Tongue (tissue), 2 donors: ENCODE results near the gene CEND1. TPM values are rescaled to one million over a fixed set of nuclear protein-coding genes. Genes with fewer than 3 reads are reported as not detected.

Source experiments
- DNase-seq: peaks from one replicate; pipeline ENCODE4 v3.0.0-alpha.2; 2015
- total RNA-seq: library from RNA; depleted of rRNA; stranded (reverse); fragments of >200 nt; gene quantifications from one replicate; pipeline ENCODE4 v1.2.3, GENCODE V29; 2014

The CEND1 gene
- total RNA-seq, 1 donor from 2014 or later = not detected

DNA sequence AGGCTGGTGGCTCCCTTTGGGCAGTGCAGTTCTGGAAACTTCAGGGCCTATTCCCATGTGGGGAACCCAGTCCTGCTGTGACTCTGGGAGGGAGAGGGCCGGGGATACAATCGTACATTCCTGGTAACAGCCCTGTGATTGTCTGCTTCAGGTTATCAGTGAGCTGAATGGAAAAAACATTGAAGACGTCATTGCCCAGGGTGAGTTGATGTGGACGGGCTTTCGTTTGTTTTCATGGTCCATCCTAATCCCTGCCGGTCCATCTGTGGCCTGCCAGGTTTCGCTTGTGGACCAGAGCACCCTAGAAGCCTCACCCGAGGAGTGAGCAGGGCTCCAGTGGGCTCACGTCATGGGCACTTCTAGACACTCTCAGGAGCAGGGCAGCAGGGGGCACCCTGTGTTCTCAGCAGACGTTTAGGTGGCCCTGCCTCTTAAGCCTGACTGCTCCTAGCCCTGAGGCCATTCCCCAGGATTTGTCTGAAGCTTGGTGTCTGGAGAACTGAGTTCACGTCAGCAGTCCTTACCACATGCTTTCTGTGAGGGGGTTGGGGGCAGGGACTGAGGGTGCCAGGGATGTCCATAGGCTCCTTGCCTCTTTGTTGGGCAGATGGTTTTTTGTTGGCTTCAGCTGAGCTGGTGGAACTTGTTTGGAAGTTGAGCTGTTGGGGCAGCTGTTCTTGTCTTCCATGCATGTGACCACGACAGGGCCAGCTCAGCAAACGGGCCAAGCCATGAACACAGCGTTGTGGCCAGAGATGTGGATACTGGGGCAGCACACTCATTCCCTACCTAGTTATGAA is 21.8 kb upstream of the CEND1 start:
- no peak for DNase-seq

DNA sequence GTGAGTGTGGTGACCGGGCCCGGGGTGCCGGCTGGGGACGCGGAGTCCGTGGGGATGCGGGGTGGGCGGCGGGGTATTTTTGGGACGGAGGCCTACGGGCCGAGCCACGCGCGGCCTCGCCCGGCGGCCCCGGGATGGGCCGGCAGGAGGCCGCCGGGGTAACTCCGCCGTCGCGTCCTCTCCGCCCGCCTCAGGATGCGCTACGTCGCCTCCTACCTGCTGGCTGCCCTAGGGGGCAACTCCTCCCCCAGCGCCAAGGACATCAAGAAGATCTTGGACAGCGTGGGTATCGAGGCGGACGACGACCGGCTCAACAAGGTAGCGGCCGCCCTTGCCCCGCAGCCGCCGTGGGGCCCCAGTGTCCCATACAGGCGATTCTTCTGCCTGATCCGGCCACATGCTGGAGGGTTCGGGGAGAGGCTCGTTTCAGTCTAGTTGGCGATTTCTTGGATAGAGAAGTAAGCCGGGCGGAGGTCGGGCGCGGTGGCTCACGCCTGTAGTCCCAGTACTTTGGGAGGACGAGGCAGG is 20.2 kb upstream of the CEND1 start:
- DNase-seq = no peak

DNA sequence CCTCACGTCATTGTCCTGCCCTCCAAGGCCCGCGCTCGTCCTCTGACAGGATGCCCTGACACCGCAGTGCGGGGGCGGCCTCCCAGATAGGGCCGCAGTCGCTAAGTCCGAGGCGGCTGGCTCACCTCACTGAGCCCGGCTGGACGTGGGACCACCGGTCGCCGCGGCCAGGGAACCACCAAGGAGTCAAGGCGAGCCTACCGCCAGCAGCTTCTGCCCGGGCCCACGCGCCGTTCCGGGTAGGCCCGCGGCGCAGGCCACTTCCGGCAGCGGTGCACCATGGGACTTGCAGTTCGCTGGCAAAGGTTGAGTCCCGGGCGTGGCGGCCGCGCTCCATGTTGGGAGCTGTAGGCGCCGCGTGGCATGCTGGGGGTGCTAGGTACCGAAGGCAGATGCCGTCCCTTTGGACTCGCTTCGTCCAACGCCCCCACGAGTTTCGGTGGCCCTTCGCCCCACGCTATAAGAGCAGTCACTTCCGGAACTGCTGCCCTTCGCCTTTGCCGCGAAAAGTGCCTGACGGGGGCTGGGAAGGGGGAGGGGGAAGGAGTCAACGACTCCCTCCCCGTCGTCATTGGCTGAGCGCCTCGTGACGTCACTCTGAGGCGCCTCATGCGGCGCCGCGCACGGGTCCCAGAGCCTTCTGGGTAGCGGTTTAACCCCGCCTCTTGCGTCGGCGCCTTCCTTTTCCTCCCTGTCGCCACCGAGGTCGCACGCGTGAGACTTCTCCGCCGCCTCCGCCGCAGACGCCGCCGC is 19.6 kb upstream of the CEND1 start, which contains the start of gene RPLP2:
Gene RPLP2 (plus strand): TSS at position 681 of the 753 bp plus-strand sequence. CDS start 268 bp downstream, outside the sequence.
- peak; percentile 99 for DNase-seq

DNA sequence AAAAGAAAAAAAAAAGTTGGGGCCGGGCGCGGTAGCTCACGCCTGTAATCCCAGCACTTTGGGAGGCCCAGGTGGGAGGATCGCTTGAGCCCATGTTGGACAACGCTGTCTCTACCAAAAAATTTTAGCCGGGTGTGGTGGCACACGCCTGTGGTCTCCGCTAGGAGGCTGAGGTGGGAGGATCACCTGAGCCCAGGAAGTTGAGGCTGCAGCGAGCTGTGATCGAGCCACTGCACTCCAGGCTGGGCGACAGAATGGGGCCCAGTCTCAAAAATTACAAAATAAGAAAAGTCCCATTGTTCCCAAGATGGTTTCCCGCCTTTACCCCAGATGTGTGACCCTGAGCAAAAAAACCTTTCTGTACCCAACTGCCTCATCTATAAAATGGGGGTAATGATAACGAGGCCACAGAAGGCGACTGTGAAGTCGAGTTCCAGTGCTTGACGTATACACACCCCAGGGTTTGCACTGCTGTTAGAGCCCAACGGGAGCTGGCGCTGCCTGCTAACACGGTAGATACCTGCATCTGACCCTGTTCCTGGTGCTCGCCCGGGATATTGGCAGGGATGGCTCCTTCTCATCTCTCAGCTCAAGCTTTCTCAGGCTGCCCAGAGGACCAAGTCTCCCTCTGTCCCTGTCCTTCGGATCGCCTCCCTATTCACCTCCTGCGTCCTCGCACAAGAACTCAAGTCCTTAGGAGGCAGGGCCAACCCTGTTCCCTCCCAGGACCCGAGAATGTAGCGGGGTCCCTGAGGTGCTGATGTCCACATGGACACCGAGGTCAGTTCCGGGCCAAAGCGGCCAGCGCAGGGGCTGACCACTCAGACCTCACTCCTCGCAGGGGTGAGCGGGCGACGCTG is 18.8 kb upstream of the CEND1 start:
- no peak for DNase-seq

DNA sequence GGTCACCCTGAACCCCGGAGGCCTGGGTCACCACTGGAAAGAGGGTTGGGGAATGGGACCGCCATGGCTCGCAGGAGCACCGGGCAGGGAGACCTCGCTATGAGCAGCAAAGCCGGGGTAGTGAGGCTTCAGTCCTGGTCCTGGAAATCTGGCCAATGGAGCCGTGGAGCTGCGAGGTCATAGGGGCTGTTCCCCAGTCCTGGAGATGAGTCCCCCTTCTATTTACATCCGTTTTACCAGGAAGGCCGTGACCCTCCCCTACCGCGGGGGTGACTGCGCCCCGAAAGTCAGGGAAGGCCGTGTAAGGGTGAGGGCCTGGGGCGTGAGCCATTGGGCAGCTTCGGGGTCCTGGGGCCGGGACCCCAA is 14.7 kb upstream of the CEND1 start:
- no peak for DNase-seq

DNA sequence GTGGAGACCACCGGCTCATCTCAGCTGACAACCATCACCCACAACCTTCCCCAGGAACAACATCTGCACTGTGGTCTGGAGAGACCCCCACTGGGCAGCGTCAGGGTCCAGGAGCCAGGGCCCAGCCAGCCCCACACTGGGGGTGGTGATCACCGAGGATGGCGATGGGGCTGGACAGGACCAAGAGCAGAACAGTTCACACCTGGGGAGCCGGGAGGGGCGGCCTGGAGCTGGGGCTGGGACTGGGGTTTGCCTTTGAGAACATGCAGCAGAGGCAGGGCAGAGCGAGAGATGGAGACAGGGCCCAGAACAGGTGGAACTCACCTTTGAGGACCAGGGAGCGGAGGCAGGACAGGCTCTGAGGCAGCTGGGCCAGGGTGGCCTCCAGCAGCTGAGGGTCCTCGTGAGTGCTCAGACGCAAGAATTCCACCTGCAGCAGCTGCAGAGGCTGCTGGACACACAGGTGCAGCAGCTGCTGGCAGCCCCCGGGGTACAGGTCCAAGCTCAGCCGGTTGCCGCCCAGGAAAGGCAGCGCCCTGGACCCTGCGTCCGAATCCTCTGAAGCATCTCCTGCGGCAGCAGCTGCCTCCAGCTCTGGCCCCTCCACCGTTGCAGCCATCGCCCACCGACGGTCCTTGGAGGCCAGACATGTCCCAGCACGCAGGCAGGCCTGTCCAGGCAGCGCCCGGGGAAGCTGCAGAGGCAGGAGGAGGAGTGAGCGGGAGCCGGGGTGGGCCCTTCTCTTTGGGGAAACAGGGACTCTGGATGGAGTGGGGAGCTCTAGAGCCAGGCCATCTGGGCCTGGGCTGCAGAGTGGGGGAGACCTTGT is 14.1 kb upstream of the CEND1 start:
- DNase-seq = peak; percentile 53

DNA sequence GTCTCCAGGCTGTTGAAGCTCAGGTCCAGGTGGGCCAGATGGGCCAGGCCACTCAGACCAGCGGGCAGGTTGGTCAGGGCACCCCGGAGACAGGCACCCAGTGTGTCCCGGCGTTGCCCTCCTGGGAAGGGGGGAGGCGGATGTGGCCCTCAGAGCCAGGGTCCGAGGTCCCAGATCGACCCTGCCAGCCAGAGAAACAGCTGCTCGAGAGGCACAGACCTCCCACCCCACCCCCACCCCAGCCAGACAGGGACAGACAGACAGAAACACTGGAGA is 13.5 kb upstream of the CEND1 start:
- no peak for DNase-seq

DNA sequence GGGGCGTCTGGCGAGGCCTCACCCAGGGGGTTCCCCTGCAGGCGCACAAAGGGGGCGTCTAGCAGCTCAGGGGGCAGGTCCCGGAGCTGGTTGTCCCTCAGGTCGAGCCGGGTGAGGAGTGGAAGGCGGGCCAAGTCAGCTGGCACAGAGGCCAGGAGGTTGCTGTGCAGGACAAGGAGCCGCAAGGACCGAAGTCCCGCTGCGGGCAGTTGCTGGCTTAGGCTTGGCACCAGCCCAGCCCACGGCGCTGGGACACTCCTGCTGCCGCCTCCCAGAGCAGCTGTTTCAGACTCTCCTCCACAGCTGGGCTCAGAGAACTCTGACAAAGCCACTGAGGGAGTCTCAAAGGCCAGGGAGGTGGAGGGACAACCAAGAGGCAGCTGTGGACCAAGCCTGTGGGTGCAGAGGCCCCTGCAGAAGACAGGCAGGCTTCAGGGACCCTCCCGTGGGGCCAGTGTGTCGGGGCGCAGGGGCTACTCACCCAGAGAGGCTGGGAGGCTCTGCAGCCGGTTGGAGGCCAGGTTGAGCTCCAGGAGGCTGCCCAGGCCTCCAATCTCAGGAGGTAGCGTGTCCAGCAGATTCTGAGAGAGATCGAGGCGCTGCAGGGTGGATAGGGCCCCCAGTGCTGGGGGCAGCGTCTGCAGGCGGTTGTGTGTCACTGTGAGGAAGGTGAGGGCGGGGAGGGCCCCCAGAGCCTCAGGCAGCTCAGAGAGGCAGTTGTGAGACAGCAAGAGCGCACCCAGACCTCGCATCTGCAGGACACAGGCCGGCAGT is 13.0 kb upstream of the CEND1 start:
- no peak for DNase-seq

DNA sequence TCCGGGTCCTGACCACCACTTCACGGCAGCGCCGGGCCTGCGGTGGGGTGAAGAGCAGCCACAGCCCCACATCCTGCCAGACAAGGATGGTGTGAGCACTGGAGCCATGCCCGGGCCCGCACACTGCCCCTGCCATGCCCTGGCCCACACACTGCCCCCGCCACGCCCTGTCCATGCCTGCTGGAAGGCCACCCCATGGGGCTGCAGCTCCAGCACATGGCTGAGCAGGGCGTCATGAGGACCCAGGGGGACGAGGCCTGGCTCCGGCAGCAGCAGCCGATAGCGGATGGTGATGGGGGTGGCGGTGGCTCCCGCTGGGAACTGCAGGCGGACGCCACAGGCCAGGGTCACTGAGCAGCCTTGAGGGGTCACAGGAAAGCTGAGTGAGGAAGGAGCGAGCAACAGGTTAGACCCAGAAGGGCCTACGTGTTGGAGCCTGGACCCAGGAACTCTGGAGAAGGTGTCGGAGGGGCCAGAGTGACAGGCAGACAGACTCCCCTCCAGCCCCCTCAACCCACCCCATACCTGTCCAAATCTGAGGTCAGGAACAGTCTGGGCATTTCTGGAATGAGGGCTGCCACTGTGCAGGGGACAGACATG is 12.2 kb upstream of the CEND1 start:
- no peak for DNase-seq

DNA sequence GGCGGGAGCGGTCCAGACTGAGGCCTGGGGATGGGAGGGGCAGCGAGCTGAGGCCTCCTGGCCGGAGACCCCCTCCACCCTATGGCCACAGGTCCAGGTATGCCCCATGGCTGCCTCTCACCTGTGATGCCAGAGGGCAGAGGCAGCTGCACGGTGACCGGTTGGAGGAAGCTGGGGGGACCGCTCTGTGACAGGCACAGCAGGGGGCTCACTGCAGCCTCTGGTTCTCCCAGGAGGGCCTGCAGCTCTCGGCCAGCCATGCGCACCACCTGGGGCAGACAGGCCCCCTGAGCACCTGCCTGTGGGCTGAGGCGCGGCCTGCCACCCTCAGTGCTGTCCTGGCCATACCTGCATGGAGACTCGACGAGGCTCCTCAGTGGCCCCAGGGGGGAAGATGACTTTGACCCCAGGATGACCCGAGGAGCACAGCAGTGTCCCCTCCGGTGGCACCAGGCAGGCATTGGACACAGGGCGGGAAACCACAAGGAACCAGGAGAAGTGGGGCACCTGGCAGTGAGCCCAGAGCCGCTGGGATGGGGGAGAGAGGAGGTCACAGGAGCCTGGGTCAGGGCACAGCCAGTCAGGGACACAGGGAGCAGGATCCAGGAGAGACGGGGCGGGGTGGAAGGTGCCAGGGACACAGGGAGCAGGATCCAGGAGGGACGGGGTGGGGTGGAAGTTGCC is 11.3 kb upstream of the CEND1 start:
- DNase-seq = no peak

DNA sequence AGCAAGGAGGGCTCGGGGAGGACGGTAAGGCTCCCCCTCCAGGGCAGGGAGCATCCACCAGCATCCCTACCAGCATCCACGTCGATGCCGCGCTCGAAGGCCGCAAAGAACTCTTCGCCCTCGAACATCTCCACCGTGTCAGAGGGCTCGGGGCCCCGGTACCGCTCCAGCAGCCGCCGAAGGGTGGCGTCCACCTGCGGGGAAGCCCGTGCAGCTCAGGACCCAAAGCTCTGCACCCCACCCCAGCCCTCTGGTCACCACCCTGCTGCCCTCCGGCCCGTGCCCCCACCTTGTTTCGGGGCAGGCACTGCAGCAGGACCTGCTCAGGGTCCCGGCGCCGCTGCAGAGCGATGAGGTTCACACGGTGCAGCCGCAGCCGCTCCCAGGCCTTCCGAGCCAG is 10.6 kb upstream of the CEND1 start:
- no peak for DNase-seq

DNA sequence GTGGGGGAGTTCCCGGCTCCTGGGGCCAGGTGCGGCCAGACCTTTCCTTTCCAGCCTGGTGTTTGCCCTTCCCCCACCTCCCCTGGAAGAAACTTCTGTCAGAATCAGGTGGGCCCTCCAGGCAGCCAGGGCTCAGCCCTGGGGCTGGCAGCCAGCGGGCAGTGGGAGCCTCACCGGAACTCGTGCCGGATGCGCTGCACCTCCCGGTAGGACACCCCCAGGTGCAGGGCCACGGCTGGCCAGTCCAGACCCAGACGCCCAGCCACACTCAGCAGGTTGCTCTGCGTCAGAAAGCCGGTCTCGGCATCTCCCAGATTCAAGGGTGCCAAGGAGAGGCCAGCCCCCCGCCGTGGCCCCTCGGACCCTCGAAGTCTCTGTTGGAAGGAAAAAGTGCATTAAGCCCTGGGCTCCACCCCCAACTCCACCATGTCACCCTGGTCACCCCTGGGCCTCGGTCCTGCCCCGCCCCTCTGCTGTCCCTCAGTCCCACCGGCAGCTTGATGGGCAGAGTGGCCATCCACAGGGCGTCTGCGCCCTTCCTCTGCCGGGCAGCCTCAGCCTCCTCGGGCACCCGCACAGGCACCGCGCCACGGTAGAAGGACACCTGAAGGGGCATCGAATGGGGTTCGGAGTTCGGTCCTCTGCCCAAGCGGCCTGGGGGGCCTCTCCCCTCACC is 9.9 kb upstream of the CEND1 start:
- DNase-seq = no peak

DNA sequence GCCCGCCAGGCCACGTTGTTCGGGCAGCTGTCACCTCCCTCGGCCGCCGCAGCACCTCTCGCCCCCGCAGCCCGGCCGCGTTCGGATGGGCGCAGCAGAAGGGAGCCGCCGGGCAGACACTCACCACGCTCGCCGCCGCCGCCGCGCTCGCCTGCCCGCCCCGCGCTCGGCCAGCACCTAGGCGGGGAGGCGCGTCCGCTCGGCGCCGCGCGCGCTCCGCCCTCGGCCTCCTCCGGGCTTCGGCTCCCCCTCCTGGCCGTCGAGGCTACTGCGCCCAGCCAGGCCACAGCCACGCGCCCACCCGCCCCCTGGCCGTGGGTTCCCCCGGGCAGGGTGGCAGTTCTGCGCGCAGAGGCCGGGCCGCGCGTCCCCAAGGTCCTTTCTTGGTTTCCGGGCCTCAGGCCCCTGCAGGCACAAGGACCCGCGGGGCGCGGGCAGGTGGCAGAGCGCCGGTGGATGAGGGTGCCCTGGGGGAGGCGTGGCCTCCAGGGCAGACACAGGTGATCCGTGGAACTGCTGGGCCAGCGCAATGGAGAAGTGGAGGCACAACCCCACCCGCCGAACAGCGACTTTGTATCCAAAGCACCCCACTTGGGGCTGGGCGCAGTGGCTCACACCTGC is 8.3 kb upstream of the CEND1 start, which contains the start of gene SLC25A22:
Gene SLC25A22 (minus strand): TSS at position 189 of the 621 bp plus-strand sequence. CDS start 3,275 bp downstream, outside the sequence.
- DNase-seq = peak; percentile 91

DNA sequence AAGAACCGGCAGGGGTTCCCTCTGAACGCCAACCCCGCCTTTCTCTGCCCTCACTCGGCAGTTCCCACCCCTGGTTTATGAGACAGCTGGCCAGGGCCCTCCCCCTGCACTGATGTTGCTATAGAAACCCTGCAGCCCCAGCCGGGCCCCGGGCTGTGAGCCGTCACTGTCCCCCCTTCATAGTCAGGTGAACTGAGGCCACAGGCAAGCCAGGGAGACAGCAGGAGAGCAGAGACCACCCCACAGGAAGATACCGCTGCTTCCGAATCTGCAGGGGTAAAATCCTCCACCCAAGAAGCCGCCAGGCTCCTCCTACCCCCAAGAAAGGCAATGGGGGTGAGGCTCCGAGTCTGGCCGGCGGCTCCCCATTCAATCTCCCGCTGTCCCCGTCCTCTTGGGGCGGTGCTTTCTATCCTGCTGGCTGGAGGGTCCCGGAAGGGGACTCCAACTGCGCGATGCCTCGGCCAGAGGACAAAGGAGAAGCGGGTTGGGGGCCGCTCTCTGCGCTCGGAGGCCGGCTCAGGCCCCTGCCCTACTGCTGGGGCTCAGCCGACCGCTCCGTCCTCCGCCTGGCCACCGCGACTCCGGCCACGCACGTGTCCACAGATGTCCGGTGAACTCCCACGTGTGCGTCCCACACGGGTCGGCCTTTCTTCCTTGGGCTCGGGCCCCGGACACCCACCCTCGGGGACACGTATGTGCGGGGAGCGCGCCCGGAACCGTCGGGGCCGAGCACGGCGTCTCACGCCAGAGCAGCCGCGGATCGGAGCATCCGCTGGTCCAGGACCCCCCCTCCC is 7.6 kb upstream of the CEND1 start:
- DNase-seq = peak; percentile 96

DNA sequence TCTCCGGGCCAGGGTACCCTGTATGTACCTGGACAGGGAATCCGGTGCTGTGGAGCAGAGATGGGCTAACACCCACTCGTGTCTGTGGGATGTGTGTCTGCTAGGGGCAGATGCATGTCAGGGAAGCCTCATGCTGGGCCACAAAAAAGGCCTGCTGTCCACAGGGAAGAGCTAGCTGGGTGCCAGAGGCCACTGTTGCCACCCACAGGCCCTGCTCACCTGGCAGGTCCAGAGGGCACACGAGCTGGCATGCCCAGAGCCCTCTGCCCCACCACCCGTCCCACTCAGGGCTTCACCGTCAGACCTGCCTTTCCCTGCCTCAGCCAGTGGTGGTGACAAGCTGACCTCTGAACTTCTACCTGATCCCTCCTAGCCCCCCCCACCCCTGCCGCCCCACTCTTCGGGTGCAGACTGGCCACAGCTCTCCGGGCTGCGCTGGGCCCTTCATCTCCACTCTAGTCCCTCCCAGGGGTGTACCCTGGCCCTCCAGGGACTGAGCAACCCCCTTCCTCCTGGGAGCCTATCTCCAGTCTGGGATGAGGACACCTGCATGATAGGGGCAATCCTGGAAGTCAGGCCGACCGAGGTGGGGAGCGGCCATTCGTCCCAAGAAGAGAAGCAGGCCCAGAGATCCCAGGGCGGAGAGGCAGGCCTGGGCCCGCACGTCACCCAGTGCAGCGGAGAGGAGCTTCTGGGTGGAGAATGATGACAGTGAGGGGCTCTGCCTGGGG is 6.8 kb upstream of the CEND1 start:
- DNase-seq = no peak

DNA sequence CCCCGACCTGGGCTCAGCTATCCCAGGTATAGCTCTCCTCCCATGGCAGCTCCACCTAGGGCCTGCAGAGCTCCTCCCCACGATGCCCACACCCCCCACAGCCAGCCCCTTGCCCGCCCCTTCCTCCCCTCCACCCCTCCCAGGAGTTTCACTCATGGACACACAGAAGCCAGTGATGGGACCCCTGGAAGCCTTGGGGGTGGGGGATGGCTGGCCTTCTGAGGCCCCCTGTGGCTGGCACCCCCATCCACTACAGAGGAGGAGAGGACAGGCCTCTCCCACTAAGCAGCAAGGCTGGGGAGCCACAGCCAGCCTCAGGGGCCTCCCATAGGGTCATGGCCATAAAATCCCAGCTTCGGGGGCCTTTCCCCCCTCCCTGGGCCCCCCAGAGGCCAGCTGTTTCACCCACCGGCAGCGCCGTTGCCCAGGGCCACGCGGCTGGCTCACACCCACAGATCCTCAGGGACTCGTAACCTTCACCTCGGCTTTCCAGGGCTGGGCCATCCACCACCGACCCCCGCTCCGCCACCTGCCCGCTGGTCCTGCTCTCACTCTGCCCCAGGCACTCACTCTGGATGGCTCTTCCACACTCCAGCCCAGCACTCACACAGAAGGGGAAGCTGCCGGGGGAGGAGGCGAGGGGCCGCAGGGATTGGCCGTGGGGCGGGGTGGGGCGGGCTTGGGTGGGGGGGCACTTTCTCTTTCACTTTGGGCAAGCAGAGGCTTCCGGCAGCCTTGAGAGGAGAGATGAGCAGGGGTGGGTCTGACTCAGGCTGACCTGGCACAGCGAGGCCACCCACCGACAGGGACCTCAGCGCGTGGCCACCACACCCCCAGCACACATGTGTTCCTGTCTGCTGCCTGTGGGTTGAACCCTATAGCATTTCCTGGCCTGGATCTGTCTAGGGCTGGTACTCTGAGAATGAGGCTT is 6.0 kb upstream of the CEND1 start:
- peak; percentile 84 for DNase-seq
